NCI-H2171 (cell line): ENCODE measurements around the gene COL10A1.
"Not testable (repeated sequence)": the region's sequence is repeated elsewhere in the genome, so short reads cannot be mapped to it uniquely, and the experiment has no call there.

ENCODE experiments used
- DNase-seq: peaks from one replicate; lab custom pipeline; 2025; lab: John Stamatoyannopoulos, UW

The COL10A1 gene

DNA sequence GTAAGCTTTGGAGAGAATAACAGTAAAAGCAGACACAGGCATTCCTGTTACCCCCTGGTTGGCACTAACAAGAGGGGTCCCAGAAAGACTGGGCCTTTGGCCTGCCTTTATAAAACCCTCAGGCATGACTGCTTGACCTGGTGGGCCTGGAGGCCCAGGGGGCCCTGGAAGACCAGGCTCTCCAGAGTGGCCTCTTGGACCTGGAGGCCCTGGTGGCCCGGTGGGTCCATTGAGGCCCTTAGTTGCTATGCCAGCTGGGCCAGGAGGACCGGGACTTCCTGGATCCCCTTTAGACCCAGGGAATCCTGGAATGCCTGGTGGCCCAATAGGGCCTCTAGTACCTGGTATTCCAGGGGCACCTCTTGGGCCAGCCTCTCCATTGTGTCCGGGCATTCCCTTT lies 5.5 kb downstream of the COL10A1 start:
- no peak for DNase-seq

DNA sequence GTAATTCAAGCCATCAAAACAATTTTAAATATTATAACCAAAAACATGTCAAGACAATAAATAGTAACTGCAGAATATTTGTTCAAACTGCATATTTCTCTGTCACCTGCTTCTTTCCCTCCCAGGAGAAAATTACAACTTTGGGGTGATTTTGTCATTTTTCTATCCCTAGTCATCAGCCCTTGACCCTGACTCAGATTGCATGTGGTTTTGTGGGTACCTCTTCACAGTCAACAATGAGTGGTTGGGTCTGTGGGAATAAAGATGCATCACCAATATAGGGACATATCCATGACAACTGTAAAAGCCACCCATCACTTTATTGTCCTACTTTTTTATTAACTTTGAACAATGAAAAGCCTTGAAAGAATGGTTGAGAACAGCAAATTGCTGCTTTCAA lies 7.3 kb downstream of the COL10A1 start:
- no peak for DNase-seq

DNA sequence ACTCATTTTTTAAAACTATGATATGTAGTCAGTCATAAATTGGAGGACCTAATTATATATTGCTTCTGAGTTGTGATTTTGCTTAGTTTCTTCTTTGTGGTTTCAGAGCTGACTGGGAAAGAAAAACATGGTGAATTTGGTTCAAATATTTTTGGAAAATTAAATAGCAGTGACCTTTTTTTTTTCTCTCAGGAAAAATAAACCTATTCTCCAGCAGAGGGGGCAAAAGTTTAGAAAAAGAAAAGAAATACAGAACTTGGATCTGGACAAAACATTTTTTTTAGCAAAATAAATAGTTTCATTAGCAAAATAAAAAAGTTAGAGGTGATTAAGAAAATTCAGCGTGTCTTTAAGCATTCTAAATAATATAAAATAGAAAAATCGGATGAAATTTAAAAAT lies 10.2 kb downstream of the COL10A1 start:
- peak; percentile 2 for DNase-seq

DNA sequence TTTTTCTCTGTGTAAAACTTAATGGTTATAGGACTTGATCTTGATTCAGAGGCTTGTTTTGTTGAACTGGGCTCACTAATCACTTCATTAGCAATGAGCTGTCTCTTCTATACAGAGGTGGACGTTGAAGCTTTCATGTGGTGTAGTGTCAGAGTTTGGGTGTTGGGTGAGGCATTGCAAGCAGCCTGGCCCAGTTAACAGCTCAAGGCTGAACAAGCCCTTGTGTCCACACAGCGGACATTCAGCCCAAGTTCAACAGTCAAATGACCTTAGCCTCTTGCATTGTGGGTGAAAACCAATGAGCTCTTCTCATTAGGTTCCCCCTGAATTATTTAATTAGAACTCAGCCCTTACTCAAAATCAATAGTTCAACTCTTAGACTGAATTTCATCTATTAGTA lies 12.5 kb downstream of the COL10A1 start:
- DNase-seq, result no peak

DNA sequence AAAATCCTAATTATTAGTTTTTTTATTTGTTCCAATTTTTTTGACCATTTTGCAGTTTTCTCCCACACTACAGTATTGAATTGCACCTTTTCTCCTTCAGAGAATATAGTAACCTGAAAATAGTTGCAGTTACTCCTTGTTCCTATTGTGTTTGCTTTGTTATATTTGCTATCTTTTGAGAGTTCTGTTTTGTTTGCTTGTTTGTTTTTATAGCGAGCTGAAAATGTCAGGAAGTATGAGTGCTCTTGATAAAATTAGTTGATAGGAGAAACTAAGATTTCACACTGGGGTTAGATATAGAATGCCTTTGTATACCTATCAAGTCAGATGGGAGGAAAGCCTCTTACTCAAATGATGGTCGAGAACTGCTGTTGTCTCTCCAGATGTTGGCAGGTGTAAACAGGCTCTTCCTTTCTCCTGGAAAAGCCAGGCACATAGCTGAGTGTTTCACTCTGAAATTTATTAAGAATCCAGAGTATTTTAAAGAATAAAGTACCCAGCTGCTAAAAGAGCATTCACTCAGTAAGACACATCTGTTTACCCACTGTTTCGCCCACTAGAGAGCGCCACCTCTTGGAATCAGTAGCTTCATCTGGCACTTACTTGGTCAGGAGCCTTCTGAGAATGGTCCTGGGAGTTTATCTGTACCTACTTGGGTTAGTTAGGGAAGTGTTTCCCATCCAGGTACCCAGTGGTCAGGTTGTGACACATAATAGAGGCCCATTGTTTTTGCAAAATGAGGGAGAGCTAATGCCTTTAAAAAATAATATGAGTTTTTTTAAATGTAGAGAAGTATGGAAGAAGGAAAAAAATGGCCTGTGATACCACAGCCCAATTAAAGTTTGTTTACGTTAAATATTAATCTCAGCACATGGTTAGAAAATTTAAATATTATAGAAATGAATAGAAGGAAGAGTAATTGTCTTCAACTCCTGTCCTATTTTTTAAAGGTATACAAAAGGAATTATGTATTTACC lies 14.1 kb downstream of the COL10A1 start:
- no peak for DNase-seq

DNA sequence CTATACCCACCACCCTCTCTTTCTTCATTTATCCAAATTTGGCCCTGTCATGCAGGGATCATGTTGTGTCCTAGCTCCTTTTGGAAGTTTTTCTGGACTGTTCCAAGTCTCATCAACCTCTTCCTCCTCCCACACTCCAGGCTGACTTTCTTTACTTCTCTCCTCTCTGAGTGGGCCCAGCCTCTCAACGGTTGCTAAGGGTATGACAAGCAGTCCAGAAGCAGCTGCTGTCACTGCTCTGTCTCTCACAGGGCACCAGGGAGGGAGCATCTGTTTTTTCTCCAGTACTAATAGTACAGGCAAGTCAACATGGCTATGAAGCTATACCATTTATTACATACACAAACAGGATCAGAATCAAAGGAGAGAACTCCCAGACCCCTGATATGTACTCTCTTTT lies 17.1 kb downstream of the COL10A1 start:
- DNase-seq, result peak; percentile 5

DNA sequence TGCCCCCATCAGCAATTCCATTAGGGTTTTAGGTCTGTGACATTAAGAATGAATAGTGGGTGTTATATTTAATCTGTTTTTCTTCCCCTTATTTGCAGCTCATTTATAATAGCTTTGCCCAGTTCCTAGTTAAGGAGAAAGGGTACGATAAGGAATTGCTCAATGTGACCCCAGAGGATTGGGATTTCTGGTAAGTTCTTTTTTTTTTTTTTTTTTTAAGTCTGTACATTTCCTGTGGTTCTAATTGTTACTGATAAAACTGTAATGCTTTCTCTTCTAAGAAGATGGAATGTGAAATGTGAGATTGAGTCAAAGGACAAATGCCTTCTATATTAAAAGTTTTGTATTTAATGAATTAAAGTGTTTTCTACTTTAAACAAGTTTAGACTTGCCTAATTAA lies 19.8 kb downstream of the COL10A1 start:
- no peak for DNase-seq

DNA sequence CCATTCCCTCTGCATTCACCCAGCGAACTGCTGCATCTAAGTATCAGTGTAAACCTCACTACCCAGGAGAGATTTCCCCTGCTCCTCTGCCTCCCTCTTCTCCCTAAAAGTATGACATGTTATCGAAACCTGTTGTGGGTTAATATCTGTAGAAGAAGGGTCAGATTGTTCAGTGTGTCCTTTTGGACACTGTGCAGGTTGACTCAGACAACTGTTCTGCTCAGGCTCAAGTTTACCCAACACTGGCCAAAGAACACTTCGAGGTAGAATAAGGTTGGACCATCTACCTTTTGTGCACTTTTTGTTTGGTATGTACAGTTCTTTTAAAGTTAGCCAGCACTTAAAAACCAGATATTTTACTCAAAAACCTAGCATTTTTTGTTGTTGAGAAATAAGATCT lies 20.7 kb downstream of the COL10A1 start:
- DNase-seq, result no peak

DNA sequence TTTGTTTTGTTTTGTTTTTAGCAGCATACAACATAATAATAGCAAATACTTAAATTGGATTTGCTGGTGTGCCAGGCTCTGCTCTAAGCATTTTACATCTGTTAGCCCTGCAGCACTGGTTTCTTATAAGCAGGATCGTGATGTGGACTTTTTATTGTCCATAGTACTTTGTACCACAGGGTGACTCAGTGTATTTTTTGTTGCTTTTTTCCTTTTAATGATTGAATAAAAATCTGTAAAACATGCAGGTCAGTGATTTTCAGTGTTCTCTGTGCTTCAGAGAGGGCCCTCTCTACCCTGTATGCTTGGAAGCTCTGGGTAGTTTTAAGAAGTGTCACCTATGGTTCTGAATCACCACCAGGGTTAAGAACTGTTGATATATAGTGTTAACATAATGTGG lies 21.3 kb downstream of the COL10A1 start:
- no peak for DNase-seq

DNA sequence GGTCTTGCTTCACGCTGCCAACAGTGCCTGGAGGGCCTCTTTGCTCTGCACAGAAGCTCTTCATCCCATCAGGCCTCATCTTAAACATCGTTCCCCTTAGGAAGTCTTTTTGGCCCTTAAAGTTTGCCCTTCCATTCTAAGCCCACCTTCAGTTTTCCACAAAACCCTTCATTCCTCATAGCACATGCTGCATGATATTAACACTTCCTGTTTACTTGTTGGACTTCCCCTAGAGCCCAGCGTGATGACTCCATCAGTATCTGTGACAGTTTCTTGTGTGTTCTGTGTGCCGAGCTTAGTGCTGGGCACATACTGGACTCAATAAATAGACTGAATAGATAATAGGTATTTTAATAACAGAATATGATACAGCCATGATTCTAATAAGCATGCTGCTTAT lies 23.1 kb downstream of the COL10A1 start:
- no peak for DNase-seq

DNA sequence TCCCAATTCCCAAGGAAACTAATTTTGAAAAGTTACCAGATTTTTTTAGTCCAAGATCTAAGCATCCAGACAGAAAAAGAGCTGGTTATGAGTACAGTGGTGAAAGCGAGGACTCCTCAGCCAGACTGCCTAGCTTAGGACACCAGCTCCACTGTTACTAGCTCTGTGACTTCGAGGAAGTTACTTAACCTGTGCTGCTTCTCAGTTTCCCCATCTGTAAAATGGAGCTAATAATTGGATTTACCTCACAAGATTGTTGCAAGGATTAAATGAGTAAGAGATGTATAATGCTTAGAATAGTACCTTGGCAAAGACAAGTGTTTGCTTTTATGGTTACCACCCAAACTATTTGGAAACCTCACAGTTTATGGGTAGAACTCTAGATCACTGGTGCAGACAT lies 24.1 kb downstream of the COL10A1 start:
- DNase-seq, result no peak

DNA sequence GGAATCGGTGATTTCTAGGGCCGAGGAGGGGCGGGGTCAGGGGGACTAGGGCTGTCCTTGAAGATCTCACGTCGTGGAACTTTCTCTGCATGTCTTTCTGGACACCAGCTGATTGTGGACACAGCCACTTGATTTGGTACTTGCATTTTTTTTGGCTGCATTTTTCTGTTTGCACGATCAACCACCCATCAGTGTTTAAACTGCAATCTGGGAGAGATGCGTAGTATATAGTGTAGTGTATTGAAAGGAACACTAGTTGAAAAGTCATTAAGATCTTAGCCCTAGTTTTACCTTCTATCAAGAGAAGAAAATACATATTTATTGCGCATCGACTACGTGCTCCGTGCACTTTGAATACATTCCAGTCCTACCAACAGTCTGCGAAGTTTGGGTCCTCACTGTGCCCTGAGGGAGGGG lies 24.6 kb downstream of the COL10A1 start:
- DNase-seq, result no peak

DNA sequence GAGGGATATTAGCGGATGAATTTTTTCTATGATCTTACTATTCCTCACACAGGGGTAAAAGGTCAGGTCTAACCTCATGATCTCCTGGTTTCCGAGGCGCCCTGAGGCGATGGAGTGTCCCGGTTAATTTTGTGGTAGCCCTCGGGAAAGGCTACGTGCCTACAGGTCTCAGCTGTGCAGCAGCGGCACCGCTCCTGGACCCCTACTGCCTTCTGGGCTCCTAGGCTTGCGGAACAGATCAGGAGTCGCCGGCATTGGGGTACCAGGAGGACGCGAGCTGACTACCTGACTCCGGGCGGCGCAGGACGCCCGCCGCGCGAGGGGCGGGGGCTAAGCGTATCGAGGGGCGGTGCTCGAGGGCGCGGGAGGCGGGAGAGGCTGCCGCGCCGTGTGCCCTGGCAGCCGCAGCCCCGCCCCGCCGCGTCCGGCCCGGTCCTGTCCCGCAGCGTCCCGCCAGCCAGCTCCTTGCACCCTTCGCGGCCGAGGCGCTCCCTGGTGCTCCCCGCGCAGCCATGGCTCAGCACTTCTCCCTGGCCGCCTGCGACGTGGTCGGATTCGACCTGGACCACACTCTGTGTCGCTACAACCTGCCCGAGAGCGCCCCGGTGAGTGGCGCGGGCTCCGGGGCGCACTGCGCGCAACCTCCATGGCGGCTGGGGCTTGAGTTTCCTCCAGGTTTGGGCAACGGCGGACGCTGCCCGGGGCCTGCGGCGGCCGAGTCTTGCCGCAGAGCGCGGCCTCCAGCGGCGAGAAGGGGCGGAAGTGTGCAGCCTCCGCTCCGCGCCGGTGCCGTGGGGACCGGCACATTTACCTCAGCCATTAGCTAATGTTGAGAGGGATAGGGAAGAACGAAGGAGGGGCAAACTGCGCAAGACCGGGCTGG lies 25.3 kb downstream of the COL10A1 start, which contains the start of gene NT5DC1:
TSS of gene NT5DC1 (plus strand) at position 435 of the 883 bp plus-strand sequence. CDS start at position 513, 78 bp downstream.
- DNase-seq, result peak; percentile 87

DNA sequence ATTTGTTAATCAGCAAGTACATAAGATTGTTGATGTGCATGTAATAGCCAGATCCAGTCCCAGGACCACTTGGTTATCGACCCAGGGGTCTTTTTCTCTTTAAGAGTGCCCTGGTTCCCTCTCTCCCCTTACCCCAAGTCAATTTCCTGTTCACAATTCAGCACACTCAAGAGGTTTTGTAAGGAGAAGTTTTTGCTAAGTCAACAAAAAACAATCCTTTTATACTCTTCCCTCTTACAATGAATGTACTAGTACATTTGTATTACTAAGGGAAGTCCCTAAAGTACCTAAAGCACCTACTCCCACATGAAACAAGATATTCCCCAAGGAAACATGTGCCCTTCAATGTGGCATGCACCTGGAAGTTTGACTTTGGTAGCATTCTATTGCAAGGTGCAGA lies 26.9 kb downstream of the COL10A1 start:
- peak; percentile 7 for DNase-seq

DNA sequence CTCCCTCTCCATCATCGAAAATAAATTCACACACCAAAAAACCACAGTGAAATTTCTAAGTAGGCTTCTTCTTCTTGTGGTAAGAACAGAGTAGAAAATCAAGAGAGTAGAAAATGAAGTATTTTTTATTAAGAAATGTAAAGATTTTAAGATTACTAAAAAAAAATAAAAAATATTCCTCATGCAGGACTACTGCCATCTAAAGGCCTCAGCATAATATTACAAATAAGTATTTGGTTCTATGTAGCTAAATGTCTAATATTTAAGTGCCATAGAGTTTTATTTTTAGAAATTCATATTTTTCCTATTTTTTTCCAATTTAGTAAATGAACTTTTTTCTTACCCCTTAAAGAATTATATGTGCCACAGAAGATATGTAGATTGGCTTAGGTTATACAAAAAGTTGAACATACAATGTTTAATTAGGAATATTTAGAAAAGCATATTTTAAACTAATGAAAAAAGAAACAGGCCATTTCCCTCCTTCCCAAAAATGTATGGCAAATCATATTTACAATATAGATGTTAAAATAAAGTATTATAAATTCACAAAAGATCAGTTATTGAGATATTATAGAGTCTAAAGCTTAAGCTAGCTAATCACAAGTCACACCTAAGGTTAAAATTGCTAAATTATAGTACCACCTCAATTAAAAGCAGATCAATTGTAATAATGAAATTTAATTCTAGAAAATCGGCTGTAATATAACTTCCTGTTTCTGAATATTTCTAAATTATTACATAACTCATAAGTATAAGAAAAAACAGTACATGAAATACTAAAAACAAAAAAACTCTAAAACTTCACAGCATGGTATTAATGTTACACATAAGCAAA lies 28.7 kb downstream of the COL10A1 start:
- DNase-seq, result no peak

DNA sequence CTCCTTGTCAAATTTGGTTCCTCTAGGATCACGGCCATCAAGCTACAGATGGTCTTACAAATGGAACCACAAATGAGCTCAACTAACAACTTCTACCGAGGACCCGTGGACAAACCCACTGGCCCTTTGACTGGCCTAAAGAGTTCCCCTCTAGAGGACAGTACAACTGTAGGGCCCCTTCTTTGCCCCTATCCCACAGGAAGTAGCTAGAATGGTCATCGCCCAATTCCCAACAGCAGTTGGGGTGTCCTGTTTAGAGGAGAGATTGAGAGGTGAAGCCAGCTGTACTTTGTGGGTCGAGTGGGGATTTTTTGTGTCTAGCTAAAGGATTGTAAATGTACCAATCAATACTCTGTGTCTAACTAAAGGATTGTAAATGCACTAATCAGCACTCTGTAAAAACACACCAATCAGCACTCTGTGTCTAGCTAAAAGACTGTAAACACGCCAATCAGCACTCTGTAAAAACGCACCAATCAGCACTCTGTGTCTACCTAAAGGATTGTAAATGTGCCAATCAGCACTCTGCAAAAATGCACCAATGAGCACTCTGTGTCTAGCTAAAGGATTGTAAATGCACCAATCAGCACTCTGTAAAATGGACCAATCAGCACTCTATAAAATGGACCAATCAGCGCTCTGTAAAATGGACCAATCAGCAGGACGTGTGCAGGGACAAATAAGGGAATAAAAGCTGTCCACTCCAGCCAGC lies 29.7 kb downstream of the COL10A1 start:
- not testable (repeated sequence) for DNase-seq

DNA sequence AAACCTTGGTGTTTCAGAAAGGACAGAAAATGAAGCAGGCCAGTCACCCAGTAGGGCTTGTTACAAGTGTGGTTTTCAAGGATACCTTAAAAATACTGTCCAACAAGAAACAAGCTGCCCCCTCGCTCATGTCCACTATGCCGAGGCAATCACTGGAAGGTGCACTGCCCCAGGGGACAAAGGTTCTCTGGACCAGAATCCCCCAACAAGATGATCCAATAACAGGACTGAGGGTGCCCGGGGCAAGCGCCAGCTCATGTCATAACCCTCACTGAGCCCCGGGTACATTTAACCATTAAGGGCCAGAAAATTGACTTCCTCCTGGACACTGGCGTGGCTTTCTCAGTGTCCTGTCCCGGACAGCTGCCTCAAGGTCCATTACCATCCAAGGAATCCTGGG lies 31.9 kb downstream of the COL10A1 start:
- no peak for DNase-seq

DNA sequence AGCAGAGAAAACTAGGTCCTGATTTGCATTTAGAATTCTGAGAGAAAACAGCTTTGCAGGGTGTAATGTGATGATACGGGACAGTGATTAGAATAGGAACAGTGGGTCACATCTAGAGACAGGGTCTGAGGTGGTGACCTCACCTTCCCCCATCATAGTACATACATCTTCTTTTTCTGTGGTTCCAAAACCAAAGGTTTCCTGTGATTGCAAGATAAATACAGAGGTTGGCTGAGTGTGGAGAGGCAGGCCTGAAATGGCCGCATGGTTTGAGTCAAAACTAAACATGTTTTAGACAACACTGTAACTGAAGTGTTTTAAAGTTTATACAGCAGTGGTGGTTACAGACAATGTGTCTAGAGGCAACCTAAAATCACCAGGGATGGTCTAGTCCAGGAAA lies 35.7 kb downstream of the COL10A1 start:
- DNase-seq, result no peak

DNA sequence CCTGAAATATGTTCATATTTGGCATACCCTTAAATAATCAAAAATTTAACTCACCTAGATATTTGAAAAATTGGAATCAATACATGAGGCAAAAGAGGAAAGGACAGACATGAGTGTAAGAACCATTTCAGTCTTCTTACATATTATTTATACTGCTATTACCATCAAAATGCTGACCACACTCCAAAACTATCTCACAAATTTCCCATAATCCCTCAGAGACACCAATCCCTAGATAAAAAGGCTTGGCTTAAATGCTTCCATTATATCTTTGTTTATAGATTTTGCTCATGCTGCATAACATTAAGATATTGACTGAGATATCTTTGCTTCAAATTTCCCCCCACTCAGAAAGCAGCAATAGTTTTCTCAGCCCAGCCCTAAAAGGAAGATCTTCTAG lies 37.0 kb downstream of the COL10A1 start:
- no peak for DNase-seq

DNA sequence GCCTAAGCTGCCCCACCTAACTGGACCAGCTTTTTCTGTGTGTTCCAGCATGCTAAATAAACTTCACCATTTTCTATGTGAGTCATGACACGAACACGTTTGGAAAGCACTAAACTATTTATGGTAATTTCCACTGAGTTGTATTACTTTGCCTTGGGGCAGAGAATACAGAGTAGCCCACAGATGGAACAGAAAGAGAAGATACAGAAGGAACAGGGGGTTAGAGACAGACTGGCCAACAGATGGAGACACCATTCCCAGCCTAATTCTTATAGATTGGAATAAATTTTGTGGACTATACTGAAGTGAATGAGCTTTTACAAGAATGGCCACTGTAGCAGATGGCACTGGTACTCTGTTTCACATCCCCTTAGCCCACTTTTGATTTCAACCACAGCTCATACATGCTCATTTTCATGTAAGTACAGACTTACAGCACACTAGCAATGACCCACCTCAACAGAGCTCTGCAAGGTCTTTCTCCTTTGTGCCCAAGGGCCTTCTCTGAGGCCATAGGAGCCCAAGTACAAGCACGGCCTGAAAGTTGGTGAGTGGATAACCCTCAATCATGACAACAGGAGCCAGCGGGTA lies 38.4 kb downstream of the COL10A1 start:
- DNase-seq, result no peak

DNA sequence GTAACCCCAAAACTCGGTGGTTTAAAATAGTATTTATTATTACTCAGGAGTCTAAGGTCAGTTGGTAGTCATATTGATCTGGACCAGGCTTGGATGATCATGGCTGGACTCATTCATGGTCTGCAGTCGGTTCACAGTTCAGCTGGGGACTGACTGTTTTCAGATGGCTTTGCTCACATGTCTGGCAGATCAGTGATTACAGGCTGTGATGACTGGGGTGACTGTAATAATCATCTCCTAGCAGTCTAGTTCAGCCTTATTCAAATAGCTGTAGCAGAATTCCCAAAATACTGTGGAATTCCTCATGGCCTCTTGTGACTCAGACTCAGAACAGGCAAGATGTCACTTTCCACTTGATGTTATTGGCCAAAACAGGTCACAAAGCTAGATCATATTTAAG lies 41.6 kb downstream of the COL10A1 start:
- DNase-seq, result no peak
